Measurements from ENCODE around the gene SLC22A17. TPM values are rescaled to one million over a fixed set of nuclear protein-coding genes. Genes with fewer than 3 reads are reported as not detected.

SLC22A17 gene
- total and polyA plus RNA-seq, 2 of the 13 experiments (the other 11 are each of a cell fraction or from before 2014, with no cell fraction given): 0.95 to 1.1 TPM

GRCh38 chr14:23321572-23322547 lies 30.8 kb downstream of the SLC22A17 start (continued):
- no peak for TF ChIP-seq ATF6 (CRISPR knock-in tag; conservative IDR thresholded peaks at IDR 0.05)
- TF ChIP-seq ZNF326 (CRISPR knock-in tag; IDR thresholded peaks at IDR 0.05; ENCODE audit: borderline replicate concordance): peak; percentile 68; the same call in 1 of the 2 replicates
- no peak for TF ChIP-seq ZMAT3 (CRISPR knock-in tag; conservative IDR thresholded peaks at IDR 0.05)
- no peak; the same call in 1 of the 2 replicates for TF ChIP-seq NFYB (CRISPR knock-in tag; IDR thresholded peaks at IDR 0.05)
- TF ChIP-seq ZNF224 (CRISPR knock-in tag; IDR thresholded peaks at IDR 0.05): 0 out of 2 replicates have a peak, but pooled peaks have one; percentile 25
- no peak for TF ChIP-seq ATF1 (CRISPR knock-in tag; IDR thresholded peaks at IDR 0.05)
- no peak for TF ChIP-seq ZEB1 (IDR thresholded peaks at IDR 0.05; ENCODE audit: insufficient replicate concordance, low read depth)
- TF ChIP-seq RAD21 (CRISPR knock-in tag; IDR thresholded peaks at IDR 0.05): peak; percentile 9; the same call in 1 of the 2 replicates
- no peak; the same call in 1 of the 2 replicates for TF ChIP-seq PPARG (CRISPR knock-in tag; conservative IDR thresholded peaks at IDR 0.05)
- TF ChIP-seq HCFC1 (IDR thresholded peaks at IDR 0.05; ENCODE audit: low read depth, low read length): no peak
- TF ChIP-seq ZUFSP (CRISPR knock-in tag; IDR thresholded peaks at IDR 0.05; ENCODE audit: borderline replicate concordance): no peak
- TF ChIP-seq KIAA2018 (CRISPR knock-in tag; IDR thresholded peaks at IDR 0.05; ENCODE audit: borderline replicate concordance): no peak
- TF ChIP-seq SRY (CRISPR knock-in tag; IDR thresholded peaks at IDR 0.05): peak; percentile 93
- TF ChIP-seq ZNF460 (CRISPR knock-in tag; IDR thresholded peaks at IDR 0.05; ENCODE audit: borderline replicate concordance): no peak
- TF ChIP-seq ATF7-NPFF (CRISPR knock-in tag; IDR thresholded peaks at IDR 0.05; ENCODE audit: low read depth): no peak
- 0 out of 2 replicates have a peak, but pooled peaks have one; percentile 35 for TF ChIP-seq GATAD1 (CRISPR knock-in tag; IDR thresholded peaks at IDR 0.05)
- no peak; the same call in none of the 2 replicates for TF ChIP-seq ZNF335 (CRISPR knock-in tag; IDR thresholded peaks at IDR 0.05)
